GM19035 (cell line): ENCODE data around the gene PIK3R1.

ENCODE experiments used
- ATAC-seq: cut with Tn5 transposase; IDR thresholded peaks from one replicate; pipeline ENCODE4 v1.9.1; 2021; ENCODE audit not compliant: unreplicated experiment

PIK3R1 gene

GRCh38 chr5:68345171-68345570 is 129.6 kb downstream of the PIK3R1 start:
- no peak for ATAC-seq

GRCh38 chr5:68345582-68345981 is 130.0 kb downstream of the PIK3R1 start:
- ATAC-seq: no peak

GRCh38 chr5:68347536-68347935 is 132.0 kb downstream of the PIK3R1 start:
- no peak for ATAC-seq

GRCh38 chr5:68348447-68349222 is 133.1 kb downstream of the PIK3R1 start:
- ATAC-seq: no peak

GRCh38 chr5:68350176-68350575 is 134.6 kb downstream of the PIK3R1 start:
- ATAC-seq: no peak
